Measurements from ENCODE around the gene KIAA1217. TPM values are rescaled to one million over a fixed set of nuclear protein-coding genes. Genes with fewer than 3 reads are reported as not detected.
A peak's percentile ranks its signal among the peaks of the same experiment; 100 is the strongest.
"Not testable (repeated sequence)": the region's sequence is repeated elsewhere in the genome, so short reads cannot be mapped to it uniquely, and the experiment has no call there.

KIAA1217 gene
- total RNA-seq, 1 donor from 2014 or later: 73.2 TPM

DNA sequence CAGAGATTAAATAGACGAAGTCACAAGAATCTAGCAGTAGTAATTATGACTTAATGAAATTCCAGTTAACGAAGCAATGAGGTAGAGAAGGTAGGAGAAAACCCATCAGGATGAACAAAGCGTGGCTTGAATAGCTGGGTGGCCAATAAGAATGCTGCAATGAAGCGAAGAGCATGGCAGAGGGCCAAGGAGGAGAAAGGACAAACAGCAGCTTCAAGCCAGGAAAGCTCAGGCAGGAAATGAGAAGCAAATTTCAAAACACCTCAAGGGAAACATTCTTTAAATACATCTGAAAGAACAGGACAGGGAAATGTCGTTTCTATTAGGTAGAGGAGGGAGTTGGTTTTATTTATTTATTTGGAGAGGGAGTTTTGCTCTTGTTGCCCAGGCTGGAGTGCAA, 122.5 kb downstream of the KIAA1217 start:
- TF ChIP-seq, protein P1, sequence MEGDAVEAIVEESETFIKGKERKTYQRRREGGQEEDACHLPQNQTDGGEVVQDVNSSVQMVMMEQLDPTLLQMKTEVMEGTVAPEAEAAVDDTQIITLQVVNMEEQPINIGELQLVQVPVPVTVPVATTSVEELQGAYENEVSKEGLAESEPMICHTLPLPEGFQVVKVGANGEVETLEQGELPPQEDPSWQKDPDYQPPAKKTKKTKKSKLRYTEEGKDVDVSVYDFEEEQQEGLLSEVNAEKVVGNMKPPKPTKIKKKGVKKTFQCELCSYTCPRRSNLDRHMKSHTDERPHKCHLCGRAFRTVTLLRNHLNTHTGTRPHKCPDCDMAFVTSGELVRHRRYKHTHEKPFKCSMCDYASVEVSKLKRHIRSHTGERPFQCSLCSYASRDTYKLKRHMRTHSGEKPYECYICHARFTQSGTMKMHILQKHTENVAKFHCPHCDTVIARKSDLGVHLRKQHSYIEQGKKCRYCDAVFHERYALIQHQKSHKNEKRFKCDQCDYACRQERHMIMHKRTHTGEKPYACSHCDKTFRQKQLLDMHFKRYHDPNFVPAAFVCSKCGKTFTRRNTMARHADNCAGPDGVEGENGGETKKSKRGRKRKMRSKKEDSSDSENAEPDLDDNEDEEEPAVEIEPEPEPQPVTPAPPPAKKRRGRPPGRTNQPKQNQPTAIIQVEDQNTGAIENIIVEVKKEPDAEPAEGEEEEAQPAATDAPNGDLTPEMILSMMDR (conservative IDR thresholded peaks at IDR 0.05): no peak
- no peak for DNase-seq (ENCODE audit: extremely low spot score, unreplicated experiment)
- Mint-ChIP-seq H3K4me1 (ENCODE audit: unreplicated experiment) (peaks cover 5% of the 10 kb centered on the region), H3K27ac (no peak overlapping the region), H3K27me3 (no peaks in the 10 kb centered on the region), H3K36me3 (peaks cover 20% of the 10 kb centered on the region), H3K9me3 (no peaks in the 10 kb centered on the region), H3K4me3 (no peak overlapping the region)

DNA sequence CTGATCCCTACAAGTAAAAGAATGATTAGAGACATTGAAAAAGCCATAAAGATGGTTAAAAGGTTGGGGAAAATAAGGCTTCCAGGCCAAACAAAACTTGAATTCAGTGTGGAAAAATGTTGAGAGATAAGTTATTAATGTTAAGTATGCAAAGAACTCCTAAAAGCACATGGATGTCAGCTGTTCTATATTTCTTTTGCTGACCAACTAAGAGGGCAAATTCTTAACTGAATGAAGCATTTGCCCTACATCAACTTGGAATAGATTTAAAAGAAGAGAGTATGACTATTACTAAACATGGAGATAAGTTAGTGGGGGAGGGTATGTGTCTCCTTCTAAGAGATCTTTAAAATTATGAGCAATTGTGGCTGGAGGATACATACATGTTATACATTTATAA, 124.8 kb downstream of the KIAA1217 start:
- Mint-ChIP-seq H3K36me3 (peaks cover 14% of the 10 kb centered on the region), H3K27me3 (no peaks in the 10 kb centered on the region), H3K27ac (peak overlapping the region; percentile 28), H3K9me3 (no peaks in the 10 kb centered on the region), H3K4me1 (ENCODE audit: unreplicated experiment) (peaks cover 5% of the 10 kb centered on the region), H3K4me3 (no peak overlapping the region)
- TF ChIP-seq, protein P1 (conservative IDR thresholded peaks at IDR 0.05): no peak
- no peak for DNase-seq (ENCODE audit: extremely low spot score, unreplicated experiment)

DNA sequence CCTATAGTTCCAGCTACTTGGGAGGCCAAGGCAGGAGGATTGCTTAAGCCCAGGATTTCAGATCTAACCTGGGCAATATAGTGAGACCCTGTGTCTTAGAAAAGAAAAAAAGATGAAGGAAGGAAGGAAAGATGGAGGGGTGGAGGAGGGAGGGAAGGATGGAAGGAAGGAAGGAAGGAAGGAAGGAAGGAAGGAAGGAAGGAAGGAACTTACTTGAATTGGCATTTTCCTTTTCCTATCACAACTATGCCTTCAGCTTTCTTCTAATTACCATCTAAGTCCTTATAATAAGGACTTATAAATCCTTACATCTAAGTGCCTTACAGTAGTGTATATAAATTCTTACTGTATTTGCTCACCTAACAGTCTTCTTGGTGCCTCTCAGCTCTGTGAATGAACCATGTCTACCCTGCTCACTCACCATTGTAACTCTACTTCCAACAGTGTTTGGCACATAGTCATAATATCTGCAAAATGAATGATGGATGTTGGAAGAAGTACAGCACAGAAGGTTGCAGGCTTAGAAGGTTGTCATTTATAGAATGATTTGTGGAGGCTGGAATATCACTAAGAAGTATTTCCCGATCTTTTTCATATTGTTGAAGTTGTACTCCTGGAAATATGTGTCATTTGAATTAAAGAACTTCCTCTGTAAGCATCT, 125.5 kb downstream of the KIAA1217 start:
- Mint-ChIP-seq H3K36me3 (peaks cover 14% of the 10 kb centered on the region), H3K4me1 (ENCODE audit: unreplicated experiment) (peaks cover 5% of the 10 kb centered on the region), H3K27ac (no peak overlapping the region), H3K9me3 (no peaks in the 10 kb centered on the region), H3K4me3 (no peak overlapping the region), H3K27me3 (no peaks in the 10 kb centered on the region)
- DNase-seq (ENCODE audit: extremely low spot score, unreplicated experiment): no peak
- TF ChIP-seq, protein P1 (conservative IDR thresholded peaks at IDR 0.05): no peak

DNA sequence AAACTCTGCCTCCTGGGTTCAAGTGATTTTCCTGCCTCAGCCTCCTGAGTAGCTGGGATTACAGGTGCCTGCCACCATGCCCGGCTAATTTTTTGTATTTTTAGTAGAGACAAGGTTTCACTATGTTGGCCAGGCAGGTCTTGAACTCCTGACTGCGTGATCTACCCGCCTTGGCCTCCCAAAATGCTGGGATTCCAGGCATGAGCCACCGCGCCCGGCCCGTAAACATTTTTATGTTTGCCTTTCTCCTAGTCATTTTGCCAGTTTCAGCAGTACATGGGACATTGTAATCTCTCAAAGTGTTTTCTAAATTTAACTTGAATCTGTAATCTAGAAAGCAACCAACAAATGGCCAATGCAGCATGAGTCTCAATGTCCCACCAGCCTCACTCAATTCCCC, 128.8 kb downstream of the KIAA1217 start:
- Mint-ChIP-seq H3K36me3 (peaks cover 25% of the 10 kb centered on the region), H3K4me1 (ENCODE audit: unreplicated experiment) (peaks cover 16% of the 10 kb centered on the region)
- not testable (repeated sequence) for H3K27me3 Mint-ChIP-seq; H3K4me3 Mint-ChIP-seq; H3K27ac Mint-ChIP-seq; DNase-seq (ENCODE audit: extremely low spot score, unreplicated experiment); H3K9me3 Mint-ChIP-seq

DNA sequence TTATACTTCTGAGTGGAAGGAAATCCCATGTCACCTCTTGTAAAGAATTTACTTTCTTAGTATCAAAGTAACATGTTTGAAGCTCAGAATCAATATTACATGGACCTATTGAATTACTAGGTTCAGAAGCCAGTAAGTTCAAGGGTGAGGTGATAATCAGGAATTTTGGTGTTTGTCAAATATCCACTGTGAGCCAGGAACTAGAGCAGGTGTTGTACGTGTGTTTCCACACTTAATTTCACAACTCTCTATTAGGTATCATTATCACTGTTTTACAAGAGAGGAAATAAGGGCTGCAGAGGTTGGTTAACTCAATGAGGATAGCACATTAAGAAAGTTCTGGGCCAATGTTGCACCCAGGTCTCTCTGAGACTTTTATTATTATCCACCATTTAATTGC, 130.4 kb downstream of the KIAA1217 start:
- DNase-seq (ENCODE audit: extremely low spot score, unreplicated experiment): no peak
- no peaks in the 10 kb centered on the region for H3K9me3 Mint-ChIP-seq
- H3K27ac Mint-ChIP-seq: no peak overlapping the region
- H3K36me3 Mint-ChIP-seq: peaks cover 27% of the 10 kb centered on the region
- H3K4me3 Mint-ChIP-seq: no peak overlapping the region
- H3K27me3 Mint-ChIP-seq: no peaks in the 10 kb centered on the region
- TF ChIP-seq, protein P1 (conservative IDR thresholded peaks at IDR 0.05): no peak
- peaks cover 27% of the 10 kb centered on the region for H3K4me1 Mint-ChIP-seq (ENCODE audit: unreplicated experiment)

DNA sequence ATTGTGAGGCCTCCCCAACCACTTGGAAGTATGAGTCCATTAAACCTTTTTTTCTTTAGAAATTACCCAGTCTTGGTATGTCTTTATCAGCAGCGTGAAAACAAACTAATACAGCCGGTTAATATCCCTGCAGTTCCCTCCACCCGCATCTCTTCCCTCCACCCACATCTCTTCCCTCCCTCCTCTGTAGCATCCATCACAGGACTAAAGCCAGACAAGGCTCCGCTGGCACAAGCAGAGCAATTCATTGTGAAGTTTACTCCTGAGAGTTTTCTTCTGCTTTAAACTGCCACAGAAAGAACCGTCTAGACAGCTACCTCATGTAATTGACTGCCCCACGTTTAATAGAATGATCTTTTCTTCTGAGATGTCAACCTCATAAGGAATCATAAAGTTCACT, 131.5 kb downstream of the KIAA1217 start:
- Mint-ChIP-seq H3K27ac (peak overlapping the region; percentile 12), H3K4me1 (ENCODE audit: unreplicated experiment) (peaks cover 38% of the 10 kb centered on the region), H3K9me3 (no peaks in the 10 kb centered on the region), H3K4me3 (no peak overlapping the region), H3K27me3 (no peaks in the 10 kb centered on the region), H3K36me3 (peaks cover 29% of the 10 kb centered on the region)
- DNase-seq (ENCODE audit: extremely low spot score, unreplicated experiment): no peak
- TF ChIP-seq, protein P1 (conservative IDR thresholded peaks at IDR 0.05): no peak
